IMR-90 (cell line): Measurements from ENCODE around the gene MOXD1. TPM values are rescaled to one million over a fixed set of nuclear protein-coding genes. Genes with fewer than 3 reads are reported as not detected.

Experiments used
- ATAC-seq: fragments of 200-7000 bp; cut with Tn5 transposase; 2 replicates; pipeline ENCODE4 v1.9.1; 2020; ENCODE audit warnings: low read depth, mild to moderate bottlenecking, moderate library complexity
- BruUV-seq: library from RNA; stranded (reverse); fragments of 400-500 nt; replicated peaks from 2 replicates; lab custom pipeline; 2021; lab: Mats Ljungman, UMichigan
- CTCF ChIA-PET: fragments of 300-600 bp; formaldehyde crosslinking; extraction: SDS; loops from one replicate; lab custom pipeline; 2021; ENCODE audit warnings: antibody characterized with exemption; lab: Yijun Ruan, JAX
- POLR2A ChIA-PET: fragments of 300-600 bp; sonication (Branson Sonifier 250); formaldehyde crosslinking; loops from one replicate; lab custom pipeline; 2022; ENCODE audit warnings: antibody characterized with exemption; ENCODE audit not compliant: unreplicated experiment; lab: Charles Lee
- DNase-seq: peaks from one replicate; pipeline ENCODE4 v3.0.0; 2013
- H2AFZ ChIP-seq: replicated peaks from 2 replicates; pipeline ENCODE3; 2013; ENCODE audit warnings: low read length, mild to moderate bottlenecking; ENCODE audit not compliant: poor library complexity
- H2AK5ac ChIP-seq: 2 replicates; pipeline ENCODE4 v1.6.1; 2013; ENCODE audit warnings: low read depth, low read length, inconsistent platforms
- H2AK9ac ChIP-seq: replicated peaks from 2 replicates; pipeline ENCODE3; 2013; ENCODE audit warnings: mild to moderate bottlenecking, low read depth, low read length, moderate library complexity; ENCODE audit not compliant: poor library complexity
- H2BK120ac ChIP-seq: 2 replicates; pipeline ENCODE4 v1.6.1; 2013; ENCODE audit warnings: low read depth, low read length, inconsistent platforms
- H2BK15ac ChIP-seq: 3 replicates; pipeline ENCODE4 v1.6.1; 2013; ENCODE audit warnings: low read depth, low read length, inconsistent platforms
- H2BK20ac ChIP-seq: 2 replicates; pipeline ENCODE4 v1.6.1; 2013; ENCODE audit warnings: low read depth, mild to moderate bottlenecking, inconsistent platforms, low read length, moderate library complexity
- H2BK5ac ChIP-seq: 2 replicates; pipeline ENCODE4 v1.6.1; 2013; ENCODE audit warnings: mild to moderate bottlenecking, low read depth, low read length, inconsistent platforms; ENCODE audit not compliant: poor library complexity, severe bottlenecking
- H3K14ac ChIP-seq: replicated peaks from 2 replicates; pipeline ENCODE4 v1.6.1; 2013; ENCODE audit warnings: low read depth, low read length, inconsistent platforms
- H3K18ac ChIP-seq: 2 replicates; pipeline ENCODE4 v1.6.1; 2013; ENCODE audit warnings: low read depth, low read length, control low read depth
- H3K23ac ChIP-seq: 2 replicates; pipeline ENCODE4 v1.6.1; 2013; ENCODE audit warnings: low read depth, low read length, inconsistent platforms
- H3K27ac ChIP-seq: 2 replicates; pipeline ENCODE4 v1.5.1; 2013; ENCODE audit warnings: mild to moderate bottlenecking, control low read depth, low read length; ENCODE audit not compliant: insufficient read depth
- H3K27me3 ChIP-seq: 2 replicates; pipeline ENCODE4 v1.6.1; 2013; ENCODE audit warnings: low read length; ENCODE audit not compliant: control insufficient read depth, insufficient read depth
- H3K36me3 ChIP-seq: 2 replicates; pipeline ENCODE4 v1.6.1; 2013; ENCODE audit warnings: low read length, mixed read lengths; ENCODE audit not compliant: control insufficient read depth, insufficient read depth
- H3K4ac ChIP-seq: 2 replicates; pipeline ENCODE4 v1.6.1; 2013; ENCODE audit warnings: low read depth, low read length, inconsistent platforms
- H3K4me1 ChIP-seq: 2 replicates; pipeline ENCODE4 v1.6.1; 2013; ENCODE audit warnings: low read length, mixed read lengths; ENCODE audit not compliant: control insufficient read depth, insufficient read depth
- H3K4me2 ChIP-seq: 2 replicates; pipeline ENCODE4 v1.6.1; 2013; ENCODE audit warnings: low read depth, mild to moderate bottlenecking, control low read depth, low read length, moderate library complexity
- H3K4me3 ChIP-seq: 2 replicates; pipeline ENCODE4 v1.5.1; 2013; ENCODE audit warnings: low read depth, mild to moderate bottlenecking, control low read depth, low read length, moderate library complexity; ENCODE audit not compliant: insufficient read depth
- H3K56ac ChIP-seq: 2 replicates; pipeline ENCODE4 v1.6.1; 2013; ENCODE audit warnings: low read length, inconsistent platforms; ENCODE audit not compliant: insufficient read depth; ENCODE audit errors: extremely low read depth
- H3K79me1 ChIP-seq, 2 experiments: 2 replicates each; pipeline ENCODE4 v1.6.1; 2013; ENCODE audit warnings: low read length in 2 of 2, inconsistent platforms in 1 of 2, low read depth in 1 of 2
- H3K9ac ChIP-seq: 2 replicates; pipeline ENCODE4 v1.6.1; 2013; ENCODE audit warnings: low read depth, low read length, control low read depth
- H3K9me1 ChIP-seq: 2 replicates; pipeline ENCODE4 v1.6.1; 2013; ENCODE audit warnings: low read length, inconsistent platforms; ENCODE audit not compliant: insufficient read depth
- H3K9me3 ChIP-seq: 2 replicates; pipeline ENCODE4 v1.6.1; 2013; ENCODE audit warnings: low read length; ENCODE audit not compliant: control insufficient read depth, insufficient read depth
- H4K20me1 ChIP-seq: 2 replicates; pipeline ENCODE4 v1.6.1; 2013; ENCODE audit warnings: low read length, inconsistent platforms; ENCODE audit not compliant: insufficient read depth
- H4K5ac ChIP-seq: 2 replicates; pipeline ENCODE4 v1.6.1; 2013; ENCODE audit warnings: mild to moderate bottlenecking, low read depth, low read length, control low read depth
- H4K8ac ChIP-seq, 2 experiments: 2 replicates each; pipeline ENCODE4 v1.6.1; 2013; ENCODE audit warnings: low read depth in 2 of 2, low read length in 2 of 2, control low read depth in 1 of 2, inconsistent platforms in 1 of 2
- H4K91ac ChIP-seq: 2 replicates; pipeline ENCODE4 v1.6.1; 2013; ENCODE audit warnings: low read depth, low read length, inconsistent platforms; ENCODE audit not compliant: insufficient read depth
- BHLHE40 ChIP-seq: fragments of 150-350 bp; IDR thresholded peaks from 2 replicates; pipeline ENCODE4 v1.6.1; 2016; ENCODE audit warnings: mild to moderate bottlenecking, low read depth, low read length
- CEBPB ChIP-seq: IDR thresholded peaks from 2 replicates; pipeline ENCODE4 v1.6.1; 2012; ENCODE audit warnings: low read depth, low read length, improper control_type of control experiment
- CHD1 ChIP-seq: IDR thresholded peaks from 2 replicates; pipeline ENCODE4 v1.6.1; 2012; ENCODE audit warnings: low read depth, low read length, improper control_type of control experiment
- CTCF ChIP-seq: conservative IDR thresholded peaks from 2 replicates; pipeline ENCODE4 v1.5.1; 2012; ENCODE audit warnings: mild to moderate bottlenecking, low read depth, low read length, improper control_type of control experiment
- ELK1 ChIP-seq: fragments of 150-350 bp; IDR thresholded peaks from 2 replicates; pipeline ENCODE4 v1.6.1; 2016; ENCODE audit warnings: low read depth, mild to moderate bottlenecking, low read length, moderate library complexity, borderline replicate concordance
- FOS ChIP-seq: fragments of 150-350 bp; IDR thresholded peaks from 2 replicates; pipeline ENCODE4 v1.6.1; 2016; ENCODE audit warnings: low read depth, low read length
- MAFK ChIP-seq: IDR thresholded peaks from 2 replicates; pipeline ENCODE4 v1.6.1; 2012; ENCODE audit warnings: low read depth, low read length, improper control_type of control experiment
- MAZ ChIP-seq: IDR thresholded peaks from 2 replicates; pipeline ENCODE4 v1.6.1; 2012; ENCODE audit warnings: low read depth, mild to moderate bottlenecking, low read length, improper control_type of control experiment, moderate library complexity, borderline replicate concordance
- MXI1 ChIP-seq: IDR thresholded peaks from 2 replicates; pipeline ENCODE4 v1.6.1; 2012; ENCODE audit warnings: low read depth, mild to moderate bottlenecking, low read length, moderate library complexity, borderline replicate concordance
- NFE2L2 ChIP-seq: fragments of 150-350 bp; IDR thresholded peaks from 2 replicates; pipeline ENCODE4 v1.6.1; 2016; ENCODE audit warnings: low read depth, mild to moderate bottlenecking, low read length
- POLR2A ChIP-seq: IDR thresholded peaks from 2 replicates; pipeline ENCODE4 v1.6.1; 2012; ENCODE audit warnings: mild to moderate bottlenecking, low read depth, low read length
- RAD21 ChIP-seq: IDR thresholded peaks from 2 replicates; pipeline ENCODE4 v1.6.1; 2012; ENCODE audit warnings: low read length, improper control_type of control experiment
- RCOR1 ChIP-seq: IDR thresholded peaks from 2 replicates; pipeline ENCODE4 v1.6.1; 2012; ENCODE audit warnings: mild to moderate bottlenecking, low read length, improper control_type of control experiment; ENCODE audit not compliant: insufficient replicate concordance
- RFX5 ChIP-seq: IDR thresholded peaks from 2 replicates; pipeline ENCODE4 v1.8.0; 2012; ENCODE audit warnings: low read depth, mild to moderate bottlenecking, low read length, moderate library complexity
- SMC3 ChIP-seq: fragments of 150-350 bp; IDR thresholded peaks from 2 replicates; pipeline ENCODE4 v1.6.1; 2016; ENCODE audit warnings: low read depth, mild to moderate bottlenecking, antibody characterized with exemption, low read length, moderate library complexity
- USF2 ChIP-seq: fragments of 150-350 bp; IDR thresholded peaks from 2 replicates; pipeline ENCODE4 v1.6.1; 2017; ENCODE audit warnings: mild to moderate bottlenecking, antibody characterized with exemption, low read length, low read depth
- dilution Hi-C: fragments of 300-500 bp; cut with HindIII; formaldehyde crosslinking; loops from one replicate; pipeline ENCODE4 v1.14.3; 2018; ENCODE audit warnings: low sequenced_read_pairs; ENCODE audit not compliant: unreplicated experiment
- in situ Hi-C: fragments of 300-500 bp; cut with MboI; formaldehyde crosslinking; loops from 3 replicates; pipeline ENCODE4 v1.14.3; 2019; ENCODE audit warnings: low sequenced_read_pairs, inconsistent platforms, mixed read lengths
- intact Hi-C: fragments of 100-400 bp; cut with micrococcal nuclease; formaldehyde crosslinking; loops from 2 replicates; pipeline ENCODE4 v1.10.0; 2022
- polyA plus RNA-seq, 3 experiments: library from polyadenylated mRNA; depleted of rRNA; stranded (reverse); fragments of >200 nt; gene quantifications; 2 replicates each; pipeline ENCODE4 v1.2.3, GENCODE V29; 2012; ENCODE audit warnings: low replicate concordance in 1 of 3
- total RNA-seq: library from RNA; depleted of rRNA; stranded (reverse); fragments of >200 nt; gene quantifications from 2 replicates; pipeline ENCODE4 v1.2.3, GENCODE V29; 2012

MOXD1 gene
- total and polyA plus RNA-seq, 2 of the 4 experiments (the other 2 are of a cell fraction): 10.0 to 19.4 TPM

GRCh38 chr6:132357120-132357519, 44.2 kb downstream of the MOXD1 start:
- Histone ChIP-seq H3K56ac (no peak overlapping the region), H4K5ac (no peak overlapping the region), H4K91ac (no peak overlapping the region), H2BK5ac (peak overlapping the region; percentile 80), H3K14ac (no peak overlapping the region), H4K8ac (peak overlapping the region in 1 of 2 experiments; percentile 45; a peak in 1 of 4 replicates), H3K4me1 (no peaks in the 10 kb centered on the region; the same call in 1 of the 2 replicates), H3K27me3 (no peaks in the 10 kb centered on the region), H3K4me2 (no peak overlapping the region), H3K36me3 (peaks cover 3% of the 10 kb centered on the region; the same call in 1 of the 2 replicates), H3K27ac (no peak overlapping the region), H3K18ac (no peak overlapping the region), H3K79me1 (no peaks in the 10 kb centered on the region), H2AK9ac (no peak overlapping the region), H2BK20ac (peak overlapping the region; percentile 78; the same call in 1 of the 2 replicates), H2AK5ac (no peak overlapping the region), H2BK120ac (no peak overlapping the region), H2BK15ac (no peak overlapping the region), H4K20me1 (no peaks in the 10 kb centered on the region), H3K4me3 (no peak overlapping the region), H3K4ac (no peak overlapping the region), H3K9me3 (no peaks in the 10 kb centered on the region), H3K9me1 (no peaks in the 10 kb centered on the region), H3K23ac (no peak overlapping the region), H3K9ac (no peak overlapping the region), H2AFZ (no peak overlapping the region)
- ChIA-PET CTCF (no interaction called here), POLR2A (no interaction called here)
- DNase-seq (peak; percentile 66), ATAC-seq (peak; percentile 61)
- in situ Hi-C loops (no loop called here), intact Hi-C loops (loop anchor here (5.0 kb wide), 1 partner anchor 35 kb away; no protein-coding TSS in a partner anchor), dilution Hi-C loops (no loop called here)
- TF ChIP-seq RAD21 (no peak), SMC3 (no peak), CTCF (no peak), MAZ (no peak), MXI1 (no peak), POLR2A (no peak), MAFK (no peak), CHD1 (no peak), NFE2L2 (no peak), BHLHE40 (no peak), CEBPB (no peak), FOS (no peak), USF2 (no peak), RCOR1 (no peak), ELK1 (no peak), RFX5 (no peak)
- no TSS peak for BruUV-seq
